Measurements from ENCODE around the gene SOD3.

The SOD3 gene

DNA sequence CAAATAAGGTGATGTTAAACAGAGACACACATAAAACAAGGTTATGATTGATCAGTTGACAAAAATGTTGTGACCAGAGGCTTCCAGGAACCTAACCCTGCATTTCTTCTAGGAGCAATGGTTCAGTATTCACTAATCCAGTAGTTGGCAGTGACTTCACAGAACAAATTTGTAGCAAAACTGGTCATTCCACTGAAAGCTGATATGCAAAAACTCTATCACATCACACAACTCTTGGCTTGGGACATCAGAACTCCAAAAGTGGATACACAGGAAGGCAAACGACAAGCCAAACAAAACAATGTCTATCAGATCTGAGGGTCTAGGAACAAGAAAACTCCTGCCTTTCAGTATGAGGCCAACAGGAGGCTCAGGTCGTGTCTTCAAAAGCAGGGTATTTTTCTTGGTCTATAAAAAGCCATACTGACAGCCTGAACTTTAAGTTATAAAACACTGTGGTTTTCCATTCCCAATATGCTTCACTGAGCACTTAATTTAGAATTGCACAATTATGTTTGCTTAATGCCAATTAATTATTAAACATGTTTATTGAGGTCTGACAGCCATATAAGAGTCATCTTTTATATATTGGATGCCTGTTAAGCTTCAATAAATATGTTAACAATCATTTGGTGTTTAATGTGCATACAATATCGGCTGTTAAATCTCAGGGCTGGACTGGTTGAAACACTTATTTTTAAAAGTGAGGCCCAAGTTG is 45.6 kb downstream of the SOD3 start:
- no peak for DNase-seq (ENCODE audit: low read depth)

DNA sequence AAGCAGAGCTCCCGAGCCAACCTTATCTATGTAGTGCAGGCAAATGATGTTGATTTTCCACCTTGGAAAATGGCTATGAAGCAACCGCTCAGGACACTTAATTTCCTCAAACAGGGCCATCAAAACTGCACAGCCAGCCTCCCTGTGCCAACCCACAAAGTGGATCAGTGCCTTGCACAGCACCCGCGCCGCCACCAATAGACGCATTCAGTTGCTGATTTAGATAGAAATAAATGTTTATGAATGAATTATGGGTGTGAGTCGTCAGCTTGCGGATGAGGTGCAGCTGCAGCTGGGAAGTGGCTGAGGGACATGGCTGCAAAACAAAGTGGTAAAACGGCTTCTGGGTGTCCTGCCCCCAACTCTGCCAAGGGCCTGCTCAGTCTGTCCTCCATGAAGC is 47.0 kb downstream of the SOD3 start:
- DNase-seq (ENCODE audit: low read depth), result no peak

DNA sequence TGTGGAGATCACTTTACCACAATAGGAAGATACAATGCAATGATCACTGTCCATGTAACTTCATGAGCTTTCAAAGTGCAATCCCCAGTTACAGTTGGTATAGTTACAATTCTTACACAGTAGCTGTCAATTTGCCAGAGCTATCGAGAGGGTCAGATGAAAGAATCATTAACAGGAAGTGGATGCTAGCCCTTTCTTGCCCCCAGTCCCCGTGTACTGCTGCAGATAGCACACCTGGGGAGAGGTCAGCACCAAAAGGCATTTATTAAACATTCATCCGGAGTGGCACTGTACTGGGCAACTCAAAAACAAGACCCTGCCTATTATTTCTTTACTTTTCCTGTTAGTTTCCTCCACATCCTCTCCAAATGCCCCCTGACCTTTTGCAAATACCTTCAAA is 47.7 kb downstream of the SOD3 start:
- DNase-seq (ENCODE audit: low read depth), result no peak

DNA sequence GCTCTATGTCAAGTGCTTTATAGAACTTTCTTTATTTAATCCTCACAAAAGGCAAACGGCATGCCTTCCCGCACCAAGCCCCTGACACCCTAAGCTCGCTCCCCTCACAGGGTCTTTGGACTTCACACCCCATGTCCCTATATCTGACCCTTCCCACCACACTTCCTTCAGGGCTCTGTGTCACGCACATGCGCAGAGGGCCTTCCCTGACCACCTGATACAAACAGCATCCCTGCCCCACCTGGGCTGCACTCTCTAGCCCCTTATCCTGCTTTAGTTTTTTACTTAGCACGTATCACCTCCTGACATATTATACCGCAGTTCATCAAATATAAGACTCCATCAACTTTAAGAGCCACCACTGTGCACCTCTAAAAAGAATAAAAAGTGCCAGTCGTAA is 49.8 kb downstream of the SOD3 start:
- DNase-seq (ENCODE audit: low read depth), result no peak

DNA sequence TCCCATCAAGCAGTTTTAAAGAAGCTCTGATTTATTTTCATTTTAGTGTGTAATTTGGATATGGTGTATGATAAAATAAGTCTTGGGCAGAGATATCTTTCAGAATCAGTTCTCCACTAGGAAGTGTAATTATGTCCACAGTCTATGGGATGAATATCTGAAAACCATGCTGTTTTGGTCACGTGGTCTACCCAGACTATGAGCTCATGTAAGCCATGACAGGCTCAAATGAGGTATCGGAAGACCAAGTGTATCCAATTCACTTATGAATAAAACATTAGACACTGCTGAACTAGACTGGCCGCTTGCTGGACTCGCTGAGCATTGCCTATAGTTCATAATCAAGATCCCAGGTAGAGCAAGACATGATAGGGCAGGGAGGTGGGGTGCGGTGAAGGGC is 50.5 kb downstream of the SOD3 start:
- DNase-seq (ENCODE audit: low read depth), result no peak

DNA sequence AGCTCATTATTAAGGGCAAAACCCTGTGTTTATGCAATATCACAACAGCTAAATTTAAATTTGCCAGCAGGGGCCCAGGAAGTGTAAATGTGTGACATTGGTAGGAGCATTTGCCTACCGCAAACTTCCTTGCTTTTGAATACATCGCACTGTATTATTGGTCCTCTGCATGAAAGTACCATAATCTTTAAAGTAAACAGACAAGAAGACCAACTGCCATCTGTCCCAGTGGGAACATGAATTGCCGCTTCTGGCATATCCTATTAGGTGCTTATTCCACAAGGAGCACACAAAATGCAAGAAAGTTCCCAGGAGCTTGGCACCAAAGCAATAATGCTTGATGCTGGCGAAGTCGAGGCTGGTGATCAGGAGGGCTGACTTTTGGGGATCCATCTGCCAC is 51.3 kb downstream of the SOD3 start:
- no peak for DNase-seq (ENCODE audit: low read depth)

DNA sequence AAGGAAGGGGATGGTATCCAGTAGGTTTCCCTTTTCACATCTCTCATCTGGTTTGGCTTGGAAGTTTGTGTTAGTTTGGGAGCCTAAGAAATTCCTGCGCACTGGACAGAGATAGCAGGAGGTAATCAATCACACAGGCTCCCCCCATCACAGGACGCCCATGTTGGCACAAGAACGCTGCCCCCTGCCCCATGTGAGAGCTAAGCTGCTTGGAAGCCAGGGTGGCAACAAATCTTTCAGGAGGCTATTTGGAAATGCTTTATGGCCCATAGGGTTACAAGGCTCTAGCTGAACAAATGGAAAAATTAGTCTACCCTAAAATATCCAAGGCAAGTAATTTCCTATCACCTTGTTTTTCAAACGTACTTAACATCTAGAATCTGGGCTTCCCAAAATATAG is 54.0 kb downstream of the SOD3 start:
- no peak for DNase-seq (ENCODE audit: low read depth)

DNA sequence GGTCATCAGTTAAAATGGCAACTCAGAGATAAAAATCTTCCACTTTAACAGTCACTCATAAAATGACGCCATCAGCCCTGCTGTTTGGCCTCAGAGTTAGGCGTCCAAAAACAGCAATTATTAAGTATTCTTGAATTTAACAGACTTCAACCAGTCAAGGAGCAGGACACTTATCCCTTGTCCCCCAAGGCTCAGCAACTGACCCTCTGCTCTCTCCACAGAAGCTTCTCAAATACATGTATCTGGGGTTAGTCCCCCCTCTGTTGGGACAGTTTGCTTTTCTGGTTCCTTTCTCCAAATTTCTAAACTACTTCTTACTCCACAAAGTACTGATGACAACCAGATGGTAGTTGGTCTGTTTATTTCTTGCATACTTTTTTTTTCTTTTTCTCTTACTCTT is 54.4 kb downstream of the SOD3 start:
- DNase-seq (ENCODE audit: low read depth), result peak; percentile 40

Data from GM04504 (cell line).